Testis (tissue), 3 donors: ENCODE results near the gene TMEM208. TPM values are rescaled to one million over a fixed set of nuclear protein-coding genes. Genes with fewer than 3 reads are reported as not detected.

ENCODE experiments used
- DNase-seq: peaks from one replicate; pipeline ENCODE4 v3.0.0-alpha.2; 2019
- H3K27ac ChIP-seq, 2 donors: fragments of 200-600 bp; sonication (generic); one replicate each; pipeline ENCODE4 v1.5.1; 2019
- H3K27me3 ChIP-seq: fragments of 200-600 bp; sonication (generic); one replicate; pipeline ENCODE4 v1.5.1; 2019
- H3K36me3 ChIP-seq: fragments of 200-600 bp; sonication (generic); one replicate; pipeline ENCODE4 v1.5.1; 2017; ENCODE audit warnings: low read depth; ENCODE audit errors: missing control alignments
- H3K4me1 ChIP-seq: fragments of 200-600 bp; sonication (generic); one replicate; pipeline ENCODE4 v1.5.1; 2019
- H3K4me3 ChIP-seq, 2 donors: fragments of 200-600 bp; sonication (generic); one replicate each; pipeline ENCODE4 v1.5.1; 2017 to 2019
- H3K9me3 ChIP-seq: fragments of 200-600 bp; sonication (generic); one replicate; pipeline ENCODE4 v1.5.1; 2017
- CTCF ChIP-seq, 3 experiments: fragments of 450-650 bp in 2 of 3; fragments of 200-600 bp in 1 of 3; sonication (generic) in 1 of 3; IDR thresholded peaks; one replicate each; pipeline ENCODE4 v1.5.1; 2016 to 2019; ENCODE audit warnings: antibody characterized with exemption in 3 of 3, mild to moderate bottlenecking in 2 of 3, moderate library complexity in 1 of 3
- POLR2A ChIP-seq: fragments of 450-650 bp; IDR thresholded peaks from one replicate; pipeline ENCODE4 v1.6.1; 2017; ENCODE audit warnings: antibody characterized with exemption, mild to moderate bottlenecking, moderate library complexity
- WGBS, 2 donors: methylation state at CpG; one replicate each; pipeline ENCODE4 v1.1.5; 2018; 5-methylcytosine and 5-hydroxymethylcytosine counted together
- intact Hi-C: fragments of 100-400 bp; cut with DNase I; formaldehyde crosslinking; loops from one replicate; pipeline ENCODE4 v1.15.1; 2023; ENCODE audit warnings: low total_unique reads
- polyA plus RNA-seq: library from polyadenylated mRNA; stranded (reverse); fragments of 350-450 nt; fragmentation: Illumina TruSeq; extraction: RNeasy Lipid Tissue Mini Kit (QIAGEN cat#74804); gene quantifications from one replicate; pipeline ENCODE4 v1.2.3, GENCODE V29; 2014; ENCODE audit warnings: low read depth, low replicate concordance; ENCODE audit not compliant: insufficient read depth
- total RNA-seq, 2 donors: library from RNA; depleted of rRNA; stranded (reverse); fragments of >200 nt; gene quantifications; one replicate each; pipeline ENCODE4 v1.2.3, GENCODE V29; 2016

The TMEM208 gene
- total and polyA plus RNA-seq, 3 donors from 2014 or later: 55.6 to 66.8 (median 57.4) TPM

DNA sequence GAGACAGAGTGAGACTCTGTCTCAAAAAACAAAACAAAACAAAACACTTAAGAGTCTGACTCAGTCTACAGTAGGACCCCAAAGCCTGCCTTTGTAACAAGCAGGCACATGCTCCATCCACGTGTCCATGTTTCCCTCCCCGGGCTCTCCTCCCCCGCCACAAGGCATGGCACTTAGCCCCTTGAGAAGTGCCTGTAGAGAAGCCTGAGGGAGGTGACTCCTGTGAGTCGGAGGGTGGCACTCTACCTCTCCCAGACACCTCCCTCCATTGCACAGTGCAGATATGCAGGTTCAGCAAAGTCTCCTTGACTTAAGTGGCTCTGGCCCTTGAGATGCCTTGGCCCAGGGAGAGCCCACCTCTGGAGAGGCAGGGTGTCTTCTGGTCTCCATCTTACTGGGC, 13.6 kb downstream of the TMEM208 start:
- 70 to 79% methylated on average over 4 of the region's 4 CpGs for WGBS, 2 donors
- Histone ChIP-seq H3K27me3 (no peaks in the 10 kb centered on the region), H3K4me3 (no peak overlapping the region), H3K4me1 (peaks cover 34% of the 10 kb centered on the region), H3K27ac (peak overlapping the region; percentile 31 to 75), H3K36me3 (no peaks in the 10 kb centered on the region), H3K9me3 (no peaks in the 10 kb centered on the region)
- TF ChIP-seq CTCF (IDR thresholded peaks at IDR 0.05) (no peak), POLR2A (no peak)
- DNase-seq: no peak
- intact Hi-C loops: no loop called here

DNA sequence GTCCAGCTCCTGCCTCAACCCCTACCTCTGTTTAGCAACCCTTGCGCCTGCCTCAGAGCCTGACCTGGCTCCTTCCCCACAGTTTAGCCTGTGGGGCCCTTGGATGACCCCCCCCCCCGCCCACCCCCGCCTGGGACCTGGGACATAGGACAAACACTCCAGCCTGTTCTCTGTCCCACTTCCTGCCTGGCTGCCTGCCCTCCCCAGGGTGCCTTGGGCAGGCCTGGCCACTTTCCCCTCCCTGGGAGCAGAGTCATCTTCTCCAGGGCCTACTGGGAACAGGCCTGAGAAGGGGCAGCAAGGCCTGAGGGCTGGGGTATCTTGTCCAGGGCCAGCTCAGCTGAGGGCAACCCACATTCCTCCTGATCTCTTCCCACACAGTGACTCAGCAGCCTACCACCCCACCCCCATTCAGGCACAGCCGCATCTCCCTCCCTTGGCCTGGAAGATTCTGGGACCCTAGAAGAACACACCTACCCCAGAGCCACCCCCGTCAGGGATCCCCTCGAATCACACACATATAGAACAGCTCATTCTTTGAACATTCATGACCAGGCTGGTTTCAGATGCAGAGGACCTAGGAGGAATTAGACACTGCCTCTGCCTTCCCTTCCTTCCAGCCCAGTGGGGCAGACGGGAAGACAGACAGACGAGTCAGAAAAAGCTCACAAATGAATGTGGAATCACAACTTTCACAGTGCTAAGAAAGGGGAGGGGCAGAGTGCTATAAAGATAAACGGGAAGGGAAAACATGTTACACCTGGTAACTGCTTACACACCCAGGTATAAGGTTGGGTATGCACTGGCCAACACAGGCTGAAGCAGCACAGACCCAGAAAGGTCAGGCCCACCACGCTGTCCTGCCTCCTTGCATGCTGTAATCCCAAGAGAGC, 14.3 kb downstream of the TMEM208 start:
- H3K4me1 ChIP-seq: peaks cover 37% of the 10 kb centered on the region
- no peaks in the 10 kb centered on the region for H3K9me3 ChIP-seq

DNA sequence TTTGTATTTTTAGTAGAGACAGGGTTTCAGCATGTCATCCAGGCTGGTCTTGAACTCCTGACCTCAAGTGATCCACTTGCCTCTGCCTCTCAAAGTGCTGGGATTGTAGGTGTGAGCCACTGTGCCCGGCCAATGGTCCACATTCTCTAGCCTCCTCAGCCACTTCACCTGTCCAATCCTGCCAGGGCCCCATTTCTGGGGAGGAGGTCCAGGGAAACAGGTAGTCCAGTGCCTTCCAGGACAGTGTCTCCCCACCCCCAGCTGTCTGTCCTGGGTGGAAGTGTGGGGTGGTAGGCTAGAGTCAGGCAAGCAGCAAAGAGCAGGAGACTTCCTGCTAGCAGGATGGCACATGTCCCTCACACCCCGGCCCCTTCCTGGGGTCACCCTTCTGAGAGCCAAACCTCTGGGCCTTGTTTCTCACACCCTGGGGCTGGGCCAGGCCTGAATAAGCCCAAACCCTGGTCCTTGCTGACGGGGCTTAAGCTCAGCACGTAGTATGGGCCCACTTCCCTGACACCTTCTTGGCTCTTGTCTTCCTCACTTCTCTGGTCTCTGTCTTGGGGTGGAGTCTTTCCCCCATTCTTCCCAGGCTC, 15.3 kb downstream of the TMEM208 start:
- intact Hi-C loops: no loop called here

More for the DNA sequence above, 14.3 kb downstream of the TMEM208 start:
- DNase-seq: no peak
- intact Hi-C loops: no loop called here
- Histone ChIP-seq H3K27me3 (no peaks in the 10 kb centered on the region), H3K27ac (peak overlapping the region; percentile 31 to 75), H3K4me3 (no peak overlapping the region), H3K36me3 (no peaks in the 10 kb centered on the region)
- TF ChIP-seq POLR2A (no peak), CTCF (IDR thresholded peaks at IDR 0.05) (no peak)
- 59 to 64% methylated on average over 8 to 10 of the region's 10 CpGs for WGBS, 2 donors

GRCh38 chr16:67243481-67243880, 16.6 kb downstream of the TMEM208 start:
- Histone ChIP-seq H3K4me1 (peaks cover 44% of the 10 kb centered on the region), H3K9me3 (no peaks in the 10 kb centered on the region), H3K36me3 (no peaks in the 10 kb centered on the region), H3K4me3 (no peak overlapping the region), H3K27me3 (no peaks in the 10 kb centered on the region), H3K27ac (peak overlapping the region in 1 of 2 donors; percentile 87)
- TF ChIP-seq CTCF (IDR thresholded peaks at IDR 0.05): no peak
- no peak for TF ChIP-seq POLR2A
- intact Hi-C loops: no loop called here
- DNase-seq: no peak
- WGBS, 2 donors: 74 to 83% methylated on average over 4 of the region's 4 CpGs

More for the DNA sequence above, 15.3 kb downstream of the TMEM208 start:
- Histone ChIP-seq H3K27ac (peak overlapping the region in 1 of 2 donors; percentile 75), H3K36me3 (no peaks in the 10 kb centered on the region), H3K4me1 (peaks cover 37% of the 10 kb centered on the region), H3K9me3 (no peaks in the 10 kb centered on the region), H3K4me3 (no peak overlapping the region), H3K27me3 (no peaks in the 10 kb centered on the region)
- 85 to 96% methylated on average over 4 of the region's 4 CpGs for WGBS, 2 donors
- DNase-seq: no peak
- TF ChIP-seq POLR2A (no peak), CTCF (IDR thresholded peaks at IDR 0.05) (no peak)
